GM12878 (cell line): ENCODE results near the gene THEM4. TPM values are rescaled to one million over a fixed set of nuclear protein-coding genes. Genes with fewer than 3 reads are reported as not detected.
A peak's percentile ranks its signal among the peaks of the same experiment; 100 is the strongest.

ENCODE experiments used
- ATAC-seq: fragments of 200-7000 bp; cut with Tn5 transposase; 3 replicates; pipeline ENCODE4 v1.9.1; 2020; ENCODE audit warnings: mild to moderate bottlenecking, moderate library complexity
- BruUV-seq: library from RNA; stranded (reverse); fragments of 400-500 nt; replicated peaks from 2 replicates; lab custom pipeline; 2021; lab: Mats Ljungman, UMichigan
- CTCF ChIA-PET: fragments of 300-600 bp; sonication (Branson Sonifier 250); formaldehyde crosslinking; extraction: SDS; loops from one replicate; lab custom pipeline; 2021; ENCODE audit warnings: inconsistent platforms; lab: Yijun Ruan, JAX
- POLR2A ChIA-PET: fragments of 350-600 bp; formaldehyde crosslinking; extraction: SDS; loops from one replicate; lab custom pipeline; 2021; ENCODE audit warnings: inconsistent platforms; lab: Charles Lee
- RAD21 ChIA-PET: fragments of 300-600 bp; sonication (Branson Sonifier 250); formaldehyde crosslinking; loops from one replicate; lab custom pipeline; 2023; ENCODE audit warnings: antibody characterized with exemption; ENCODE audit not compliant: unreplicated experiment; lab: Charles Lee
- SMC1A ChIA-PET: fragments of 300-600 bp; sonication (Branson Sonifier 250); formaldehyde crosslinking; loops from one replicate; lab custom pipeline; 2023; ENCODE audit not compliant: unreplicated experiment, uncharacterized antibody; lab: Charles Lee
- DNase-seq: peaks from one replicate; pipeline ENCODE4 v3.0.0-alpha.2; 2011; ENCODE audit warnings: low read depth, low spot score
- FAIRE-seq: peaks from 3 replicates; lab custom pipeline; 2011; peaks lifted over from hg19 to GRCh38; lab: Jason Lieb, UNC
- H2AFZ ChIP-seq: 2 replicates; pipeline ENCODE4 v1.6.0; 2011; ENCODE audit warnings: low read depth, low read length, control low read depth; ENCODE audit not compliant: control insufficient read depth
- H3K27ac ChIP-seq: 2 replicates; pipeline ENCODE4 v1.5.1; 2011; ENCODE audit warnings: control low read depth; ENCODE audit not compliant: control insufficient read depth, insufficient read depth
- H3K27me3 ChIP-seq, 2 experiments: replicated peaks in 1 of 2; 2 replicates each; pipeline versions ENCODE4 v1.6.0 to v1.6.1; 2011; ENCODE audit warnings: low read length in 1 of 2; ENCODE audit not compliant: control insufficient read depth in 2 of 2, insufficient read depth in 2 of 2
- H3K36me3 ChIP-seq, 2 experiments: 2 replicates each; pipeline ENCODE4 v1.5.1; 2011; ENCODE audit warnings: low read length in 1 of 2; ENCODE audit not compliant: control insufficient read depth in 2 of 2, insufficient read depth in 2 of 2
- H3K4me1 ChIP-seq: 2 replicates; pipeline ENCODE4 v1.6.1; 2011; ENCODE audit warnings: mild to moderate bottlenecking, low read length, moderate library complexity, mixed read lengths; ENCODE audit not compliant: control insufficient read depth, insufficient read depth
- H3K4me2 ChIP-seq: 2 replicates; pipeline ENCODE4 v1.6.0; 2011; ENCODE audit warnings: control low read depth; ENCODE audit not compliant: control insufficient read depth, insufficient read depth
- H3K4me3 ChIP-seq: fragments of 200-600 bp; sonication (generic); 2 replicates; pipeline ENCODE4 v1.5.1; 2016
- H3K79me2 ChIP-seq: 2 replicates; pipeline ENCODE4 v1.6.0; 2011; ENCODE audit warnings: low read length; ENCODE audit not compliant: control insufficient read depth, insufficient read depth
- H3K9ac ChIP-seq: 2 replicates; pipeline ENCODE4 v1.8.0; 2011; ENCODE audit warnings: low read length, control low read depth, mixed read lengths; ENCODE audit not compliant: control insufficient read depth, insufficient read depth
- H3K9me3 ChIP-seq: replicated peaks from 3 replicates; pipeline ENCODE4 v1.5.1; 2011; ENCODE audit warnings: mild to moderate bottlenecking, low read length; ENCODE audit not compliant: control insufficient read depth, insufficient read depth
- H4K20me1 ChIP-seq: 2 replicates; pipeline ENCODE4 v1.6.0; 2011; ENCODE audit not compliant: control insufficient read depth, insufficient read depth
- BRCA1 ChIP-seq: IDR thresholded peaks from 2 replicates; pipeline ENCODE4 v1.6.1; 2011; ENCODE audit warnings: low read depth, low read length, improper control_type of control experiment
- CHD4 ChIP-seq: fragments of 200-600 bp; sonication (generic); IDR thresholded peaks from 2 replicates; pipeline ENCODE4 v1.6.1; 2016; ENCODE audit warnings: mild to moderate bottlenecking
- CREB1 ChIP-seq: IDR thresholded peaks from 2 replicates; pipeline ENCODE4 v1.6.1; 2012; ENCODE audit warnings: low read depth, mild to moderate bottlenecking, inconsistent platforms
- DPF2 ChIP-seq: fragments of 450-650 bp; IDR thresholded peaks from 2 replicates; pipeline ENCODE4 v1.6.1; 2017; ENCODE audit warnings: mild to moderate bottlenecking
- FOXK2 ChIP-seq: fragments of 450-650 bp; IDR thresholded peaks from 2 replicates; pipeline ENCODE4 v1.6.1; 2017; ENCODE audit warnings: mild to moderate bottlenecking, moderate library complexity
- GABPA ChIP-seq: IDR thresholded peaks from 2 replicates; pipeline ENCODE4 v1.6.1; 2014; ENCODE audit warnings: antibody characterized with exemption, low read depth, mild to moderate bottlenecking, inconsistent platforms
- GATAD2B ChIP-seq: fragments of 450-650 bp; conservative IDR thresholded peaks from 2 replicates; pipeline ENCODE4 v1.6.1; 2017; ENCODE audit warnings: low read depth, mild to moderate bottlenecking, moderate library complexity
- HCFC1 ChIP-seq: fragments of 150-350 bp; IDR thresholded peaks from 2 replicates; pipeline ENCODE4 v1.6.1; 2014; ENCODE audit warnings: low read length
- NFYB ChIP-seq: IDR thresholded peaks from 2 replicates; pipeline ENCODE4 v1.6.1; 2011; ENCODE audit warnings: low read depth, mild to moderate bottlenecking, low read length, improper control_type of control experiment, moderate library complexity; ENCODE audit not compliant: insufficient read depth
- PAX5 ChIP-seq: IDR thresholded peaks from 2 replicates; pipeline ENCODE4 v1.6.1; 2011; ENCODE audit warnings: low read depth, low read length, borderline replicate concordance
- RBBP5 ChIP-seq: fragments of 200-600 bp; sonication (generic); conservative IDR thresholded peaks from 2 replicates; pipeline ENCODE4 v1.6.1; 2016
- TCF7 ChIP-seq: IDR thresholded peaks from 2 replicates; pipeline ENCODE4 v1.6.1; 2014; ENCODE audit warnings: antibody characterized with exemption, borderline replicate concordance
- ZBED1 ChIP-seq: IDR thresholded peaks from 2 replicates; pipeline ENCODE4 v1.6.1; 2016; ENCODE audit warnings: borderline replicate concordance
- ZBTB11 ChIP-seq: fragments of 450-650 bp; formaldehyde crosslinking; IDR thresholded peaks from 2 replicates; pipeline ENCODE4 v1.5.0; 2022; ENCODE audit warnings: mild to moderate bottlenecking, missing genetic modification characterization
- WGBS: methylation state at CpG from one replicate; pipeline ENCODE4 v1.1.6; 2016; ENCODE audit warnings: low lambda C conversion rate; ENCODE audit not compliant: insufficient replicate concordance, insufficient coverage; ENCODE audit errors: missing lambda C conversion rate; 5-methylcytosine and 5-hydroxymethylcytosine counted together
- in situ Hi-C: fragments of 300-500 bp; cut with MboI; formaldehyde crosslinking; loops from 9 replicates; pipeline ENCODE4 v1.14.3; 2018; ENCODE audit warnings: mixed read lengths
- intact Hi-C: fragments of 100-400 bp; cut with micrococcal nuclease; formaldehyde crosslinking; loops from one replicate; pipeline ENCODE4 v1.14.2; 2022; ENCODE audit not compliant: unreplicated experiment
- polyA plus RNA-seq, 11 experiments: library from polyadenylated mRNA; depleted of rRNA in 4 of 11; unstranded in 6 of 11; stranded (reverse) in 5 of 11; fragments of >200 nt; fragmentation: Nextera tagmentation in 4 of 11; fragmentation: Illumina TruSeq in 1 of 11; extraction: Ambion mirVana in 4 of 11; extraction: Trizol in 1 of 11; gene quantifications; 1 replicate in 1 of 11; 2 replicates in 10 of 11; pipeline versions ENCODE4 v1.2.1 to v1.2.3, GENCODE V29; 2011 to 2016; ENCODE audit warnings: inconsistent platforms in 2 of 11, missing spikeins in 2 of 11, low read depth in 1 of 11
- total RNA-seq, 4 experiments: library from RNA; depleted of rRNA in 3 of 4; stranded (reverse); fragments of >200 nt in 3 of 4; fragmentation: Illumina TruSeq in 1 of 4; extraction: Trizol in 1 of 4; gene quantifications; 2 replicates each; pipeline versions ENCODE4 v1.2.1 to v1.2.3, GENCODE V29; 2013 to 2021

The THEM4 gene
- total and polyA plus RNA-seq, 10 of the 15 experiments (the other 5 are each of a cell fraction or from before 2014, with no cell fraction given) = 3.4 to 30.8 (median 17.9) TPM

DNA sequence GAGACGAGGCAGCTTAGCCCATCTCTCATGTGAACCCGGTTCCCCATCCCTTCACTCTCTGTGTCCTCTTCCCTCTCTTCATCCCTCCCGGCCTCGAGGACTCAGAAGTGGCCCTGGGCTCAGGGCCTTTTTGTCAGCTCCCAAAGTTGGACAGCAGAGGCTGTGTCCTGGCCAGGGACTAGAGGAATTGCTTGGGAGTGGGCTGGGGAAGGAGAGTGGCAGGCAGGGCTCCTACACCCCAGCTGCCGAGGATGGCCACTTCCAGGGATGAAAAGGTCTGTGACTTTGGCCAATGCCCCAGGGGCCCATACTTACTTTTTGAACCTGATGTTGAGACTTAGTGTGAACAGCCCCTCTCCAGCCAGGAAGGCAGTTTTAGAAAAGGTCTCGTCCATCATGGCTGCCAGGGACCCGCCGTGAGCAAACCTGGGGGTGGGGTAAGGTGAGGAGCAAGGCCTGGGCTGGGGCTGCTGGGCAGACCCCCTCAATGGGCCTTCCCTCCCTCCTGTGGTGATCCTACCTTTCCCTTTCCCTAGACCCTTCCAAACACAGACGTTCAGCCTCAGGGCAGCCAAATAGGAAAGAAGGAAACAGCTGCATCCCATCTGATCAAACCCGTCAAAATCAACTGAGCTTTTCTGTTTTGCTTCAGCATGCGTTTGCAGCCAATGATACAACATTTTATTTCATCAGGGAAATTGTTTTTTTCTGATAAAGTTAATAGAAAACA lies 61.3 kb downstream of the THEM4 start:
- no peaks in the 10 kb centered on the region for H3K79me2 ChIP-seq
- ChIA-PET CTCF (interaction anchor here (2.0 kb wide), 1 partner anchor 10 kb away, joined by 6 read pairs; no protein-coding TSS in a partner anchor), POLR2A (interaction anchor here (1.1 kb wide), 1 partner anchor 8 kb away, joined by 3 read pairs; no protein-coding TSS in a partner anchor), SMC1A (interaction anchor here (1.0 to 2.1 kb wide), 4 partner anchors 8 to 128 kb away, joined by 3 to 7 read pairs (median 6); partner anchors contain the start of gene C2CD4D), RAD21 (no interaction called here)
- BruUV-seq = no TSS peak
- no peak overlapping the region for H3K4me3 ChIP-seq
- no peak for TF ChIP-seq HCFC1
- H3K9me3 ChIP-seq = no peaks in the 10 kb centered on the region
- no peaks in the 10 kb centered on the region for H3K36me3 ChIP-seq
- H3K4me1 ChIP-seq = no peaks in the 10 kb centered on the region
- no peak overlapping the region for H3K27ac ChIP-seq
- H3K27me3 ChIP-seq = peaks cover 0 to under 1% of the 10 kb centered on the region in 2 experiments; a peak in 1 of 4 replicates
- no peak overlapping the region for H3K4me2 ChIP-seq
- ATAC-seq (no peak), FAIRE-seq (no peak), DNase-seq (no peak)
- no peak overlapping the region for H3K9ac ChIP-seq
- H2AFZ ChIP-seq = no peak overlapping the region
- in situ Hi-C loops = no loop called here
- no peaks in the 10 kb centered on the region for H4K20me1 ChIP-seq
- intact Hi-C loops = no loop called here
- WGBS = 45% methylated on average over 11 of the region's 11 CpGs

DNA sequence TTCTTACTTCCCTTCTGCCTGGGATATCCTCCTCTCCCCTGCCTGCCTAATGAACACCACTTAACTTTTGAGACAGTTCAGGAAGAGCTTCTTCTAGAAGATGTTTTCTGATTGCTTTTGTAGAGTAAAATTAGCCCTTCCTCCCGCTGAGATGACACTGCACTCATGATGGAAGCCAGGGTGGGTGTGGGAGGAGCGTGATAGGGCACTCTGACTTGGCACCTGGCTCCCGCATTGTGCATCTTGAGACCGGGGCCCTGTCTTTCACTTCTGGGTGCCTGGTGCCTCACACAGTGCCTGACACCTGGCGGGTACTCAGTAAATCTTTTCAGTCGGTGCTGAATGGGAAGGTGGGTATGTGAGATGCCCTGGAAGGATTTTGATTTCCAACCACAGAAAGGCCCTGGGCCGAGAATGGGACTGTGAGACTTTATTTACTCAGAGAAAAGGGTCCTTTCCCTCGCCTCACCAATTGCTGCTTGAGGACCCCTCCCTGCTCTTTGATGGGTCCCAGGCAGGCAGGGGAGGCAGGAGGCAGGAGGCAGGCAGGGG lies 62.5 kb downstream of the THEM4 start:
- peak; percentile 17; the same call in 2 of the 3 replicates for ATAC-seq
- Histone ChIP-seq H3K27ac (no peak overlapping the region), H3K4me3 (no peak overlapping the region), H3K27me3 (no peaks in the 10 kb centered on the region; a peak in 1 of 4 replicates), H3K79me2 (no peaks in the 10 kb centered on the region), H3K36me3 (no peaks in the 10 kb centered on the region), H3K4me1 (no peaks in the 10 kb centered on the region), H3K4me2 (no peak overlapping the region), H4K20me1 (no peaks in the 10 kb centered on the region), H2AFZ (no peak overlapping the region), H3K9ac (no peak overlapping the region), H3K9me3 (no peaks in the 10 kb centered on the region)
- POLR2A ChIA-PET = interaction anchor here (0.6 kb wide), 1 partner anchor 176 kb away, joined by 7 read pairs; no protein-coding TSS in a partner anchor
- DNase-seq = no peak
- in situ Hi-C loops = no loop called here
- BruUV-seq = no TSS peak
- WGBS = 32% methylated on average over 8 of the region's 8 CpGs
- RAD21 ChIA-PET = interaction anchor here (0.7 to 2.0 kb wide), 4 partner anchors 9 to 35 kb away, joined by 3 to 10 read pairs (median 3); no protein-coding TSS in a partner anchor
- intact Hi-C loops = no loop called here
- SMC1A ChIA-PET = interaction anchor here (0.8 to 1.9 kb wide), 5 partner anchors 11 to 253 kb away, joined by 3 to 12 read pairs (median 3); no protein-coding TSS in a partner anchor
- no peak for FAIRE-seq
- CTCF ChIA-PET = interaction anchor here (0.5 to 1.9 kb wide), 9 partner anchors 10 to 747 kb away, joined by 3 to 10 read pairs (median 3); no protein-coding TSS in a partner anchor
- TF ChIP-seq PAX5 (no peak), DPF2 (no peak), BRCA1 (no peak), GABPA (no peak), ZBED1 (no peak), ZBTB11 (CRISPR knock-in tag) (no peak), CHD4 (no peak), GATAD2B (no peak), CREB1 (no peak), NFYB (no peak), TCF7 (no peak), RBBP5 (no peak), FOXK2 (no peak)
